GM20000 (cell line): ENCODE results near the gene MISFA.

ENCODE experiments used
- DNase-seq: peaks from one replicate; pipeline ENCODE4 v3.0.0; 2012; ENCODE audit warnings: low spot score
- TF ChIP-seq, protein P1 (sequence below): IDR thresholded peaks from 2 replicates; pipeline ENCODE4 v1.5.1; 2012; ENCODE audit warnings: mild to moderate bottlenecking, control low read depth; ENCODE audit errors: extremely low read depth, missing control alignments

Gene MISFA

GRCh38 chr11:18608376-18608775, 8.8 kb downstream of the MISFA start:
- DNase-seq, result no peak
- TF ChIP-seq, protein P1, sequence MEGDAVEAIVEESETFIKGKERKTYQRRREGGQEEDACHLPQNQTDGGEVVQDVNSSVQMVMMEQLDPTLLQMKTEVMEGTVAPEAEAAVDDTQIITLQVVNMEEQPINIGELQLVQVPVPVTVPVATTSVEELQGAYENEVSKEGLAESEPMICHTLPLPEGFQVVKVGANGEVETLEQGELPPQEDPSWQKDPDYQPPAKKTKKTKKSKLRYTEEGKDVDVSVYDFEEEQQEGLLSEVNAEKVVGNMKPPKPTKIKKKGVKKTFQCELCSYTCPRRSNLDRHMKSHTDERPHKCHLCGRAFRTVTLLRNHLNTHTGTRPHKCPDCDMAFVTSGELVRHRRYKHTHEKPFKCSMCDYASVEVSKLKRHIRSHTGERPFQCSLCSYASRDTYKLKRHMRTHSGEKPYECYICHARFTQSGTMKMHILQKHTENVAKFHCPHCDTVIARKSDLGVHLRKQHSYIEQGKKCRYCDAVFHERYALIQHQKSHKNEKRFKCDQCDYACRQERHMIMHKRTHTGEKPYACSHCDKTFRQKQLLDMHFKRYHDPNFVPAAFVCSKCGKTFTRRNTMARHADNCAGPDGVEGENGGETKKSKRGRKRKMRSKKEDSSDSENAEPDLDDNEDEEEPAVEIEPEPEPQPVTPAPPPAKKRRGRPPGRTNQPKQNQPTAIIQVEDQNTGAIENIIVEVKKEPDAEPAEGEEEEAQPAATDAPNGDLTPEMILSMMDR, result no peak

DNA sequence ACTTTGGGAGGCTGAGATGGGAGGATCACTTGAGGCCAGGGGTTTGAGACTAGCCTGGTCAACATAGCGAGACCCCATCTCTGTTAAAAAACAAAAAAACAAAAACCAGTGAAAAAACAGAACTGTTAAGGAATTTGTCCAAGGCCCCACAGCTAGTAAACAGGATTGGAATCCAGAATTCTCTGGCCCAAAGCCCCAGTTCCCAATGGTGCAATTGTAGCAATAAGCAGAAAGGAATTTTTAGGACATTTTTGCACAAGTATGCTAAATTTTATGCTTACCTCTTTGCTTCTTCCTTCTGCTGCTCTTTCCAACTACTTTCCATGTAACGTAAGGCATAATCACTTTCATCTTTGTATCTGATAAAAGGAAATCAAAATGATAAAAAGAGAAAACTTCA, 11.6 kb downstream of the MISFA start:
- DNase-seq, result no peak
- TF ChIP-seq, protein P1, result no peak

GRCh38 chr11:18612394-18612793, 12.8 kb downstream of the MISFA start:
- TF ChIP-seq, protein P1, result no peak
- DNase-seq, result no peak

DNA sequence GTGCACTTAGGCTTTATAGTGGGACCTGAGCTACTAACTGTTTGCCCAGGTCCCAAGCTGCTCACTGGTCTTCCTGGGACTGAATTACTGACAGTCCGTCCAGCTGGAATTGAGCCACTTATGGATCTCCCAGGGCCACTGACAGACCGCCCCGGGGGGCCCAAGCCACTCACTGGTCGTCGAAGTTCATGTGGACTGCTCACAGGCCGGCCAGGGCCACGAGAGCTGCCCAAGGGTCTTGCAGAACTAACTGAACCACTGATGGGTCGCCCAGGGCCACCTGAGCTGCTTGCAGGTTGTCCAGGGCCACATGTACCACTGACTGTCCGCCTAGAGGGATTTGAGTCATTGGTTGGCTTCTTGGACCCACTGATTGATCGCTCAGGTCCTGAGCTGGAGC, 15.1 kb downstream of the MISFA start:
- TF ChIP-seq, protein P1, result no peak
- no peak for DNase-seq

DNA sequence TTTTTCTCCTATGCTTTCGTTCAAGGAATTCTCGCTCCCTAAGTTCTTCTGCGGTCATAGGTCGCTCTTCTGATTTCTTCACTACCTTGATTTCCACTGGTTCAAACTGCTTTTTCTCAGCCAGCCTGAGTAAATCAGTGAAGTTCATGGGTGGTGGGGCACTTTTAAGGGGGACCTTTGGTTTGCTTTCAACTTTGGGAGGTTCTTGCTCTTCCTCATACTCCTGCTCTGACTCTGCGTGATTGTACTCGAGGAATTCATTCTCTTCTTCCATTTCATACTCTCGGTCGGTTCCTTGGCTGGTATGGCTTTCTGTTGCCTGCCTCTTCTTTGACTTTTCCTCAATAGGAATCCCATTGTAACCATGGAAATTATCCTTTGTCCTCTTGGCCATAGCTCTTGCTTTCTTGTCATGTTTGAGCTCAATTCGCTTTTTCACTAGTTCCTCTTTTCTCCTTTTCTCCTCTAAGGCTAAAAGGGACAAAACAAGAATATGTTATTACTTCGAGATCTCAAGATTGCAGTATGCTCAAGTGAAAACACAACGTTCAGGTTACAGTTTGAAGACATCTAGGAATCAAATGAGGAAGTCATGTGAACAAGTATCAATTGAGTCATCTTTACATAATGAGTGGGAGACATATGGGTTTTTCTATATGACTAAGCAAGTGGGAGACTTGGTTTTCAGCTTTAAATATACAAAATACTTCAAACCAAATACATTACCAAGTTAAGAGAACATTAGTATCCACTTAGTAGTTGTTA, 16.2 kb downstream of the MISFA start:
- peak; percentile 75 for DNase-seq
- TF ChIP-seq, protein P1, result no peak

GRCh38 chr11:18617688-18618341, 18.2 kb downstream of the MISFA start:
- DNase-seq, result no peak

More at GRCh38 chr11:18617688-18618341, 18.2 kb downstream of the MISFA start:
- TF ChIP-seq, protein P1, result no peak
